GM23338 (cell line): Measurements from ENCODE around the gene HLA-B. TPM values are rescaled to one million over a fixed set of nuclear protein-coding genes. Genes with fewer than 3 reads are reported as not detected.

Experiments
- ATAC-seq: fragments of 200-7000 bp; cut with Tn5 transposase; 3 replicates; pipeline ENCODE4 v1.9.1; 2020
- DNase-seq: peaks from one replicate; pipeline ENCODE4 v3.0.0-alpha.2; 2015; ENCODE audit warnings: low spot score
- H2AFZ ChIP-seq: fragments of 200-600 bp; sonication (generic); 2 replicates; pipeline ENCODE4 v1.8.0; 2016; ENCODE audit warnings: antibody characterized with exemption, mild to moderate bottlenecking, moderate library complexity
- H3F3A ChIP-seq: fragments of 200-600 bp; sonication (generic); replicated peaks from 2 replicates; pipeline ENCODE4 v1.8.0; 2017; ENCODE audit warnings: antibody characterized with exemption, mixed run types, low read depth
- H3K27ac ChIP-seq: fragments of 200-600 bp; sonication (generic); 2 replicates; pipeline ENCODE4 v1.6.1; 2016; ENCODE audit warnings: low read depth
- H3K27me3 ChIP-seq: fragments of 200-600 bp; sonication (generic); 2 replicates; pipeline ENCODE4 v1.8.0; 2016; ENCODE audit warnings: mild to moderate bottlenecking, mixed run types, moderate library complexity; ENCODE audit not compliant: insufficient read depth
- H3K36me3 ChIP-seq: fragments of 200-600 bp; sonication (generic); 2 replicates; pipeline ENCODE4 v1.8.0; 2016; ENCODE audit warnings: mild to moderate bottlenecking; ENCODE audit not compliant: insufficient read depth
- H3K4me1 ChIP-seq: fragments of 200-600 bp; sonication (generic); 2 replicates; pipeline ENCODE4 v1.8.0; 2016; ENCODE audit warnings: mild to moderate bottlenecking, moderate library complexity; ENCODE audit not compliant: insufficient read depth
- H3K4me2 ChIP-seq: fragments of 200-600 bp; sonication (generic); 2 replicates; pipeline ENCODE4 v1.7.1; 2017; ENCODE audit warnings: mixed run types
- H3K4me3 ChIP-seq: fragments of 200-600 bp; sonication (generic); 2 replicates; pipeline ENCODE4 v1.6.1; 2016; ENCODE audit warnings: mixed run types
- H3K79me2 ChIP-seq: fragments of 200-600 bp; sonication (generic); replicated peaks from 2 replicates; pipeline ENCODE4 v1.8.0; 2017; ENCODE audit warnings: mild to moderate bottlenecking; ENCODE audit not compliant: insufficient read depth
- H3K9me2 ChIP-seq: fragments of 200-600 bp; sonication (generic); 2 replicates; pipeline ENCODE4 v1.8.0; 2017; ENCODE audit not compliant: insufficient read depth
- H4K20me1 ChIP-seq: fragments of 200-600 bp; sonication (generic); replicated peaks from 2 replicates; pipeline ENCODE4 v1.8.0; 2017; ENCODE audit warnings: mild to moderate bottlenecking; ENCODE audit not compliant: insufficient read depth
- H3K27ac Mint-ChIP-seq: 2 replicates; pipeline ENCODE4 v1.8.0; 2020; ENCODE audit warnings: inconsistent platforms, mild to moderate bottlenecking, moderate library complexity, mixed read lengths
- H3K27me3 Mint-ChIP-seq: 3 replicates; pipeline ENCODE4 v1.8.0; 2022; ENCODE audit warnings: low read depth, mild to moderate bottlenecking, moderate library complexity, mixed read lengths, inconsistent platforms; ENCODE audit not compliant: insufficient read depth, poor library complexity
- H3K36me3 Mint-ChIP-seq: 3 replicates; pipeline ENCODE4 v1.8.0; 2021; ENCODE audit warnings: low read depth, mild to moderate bottlenecking, inconsistent platforms, moderate library complexity, mixed read lengths
- H3K4me1 Mint-ChIP-seq: 3 replicates; pipeline ENCODE4 v1.8.0; 2020; ENCODE audit warnings: mild to moderate bottlenecking, inconsistent platforms, mixed read lengths
- H3K4me3 Mint-ChIP-seq: 3 replicates; pipeline ENCODE4 v1.8.0; 2021; ENCODE audit warnings: moderate library complexity, mild to moderate bottlenecking, inconsistent platforms, mixed read lengths
- H3K9me3 Mint-ChIP-seq: 3 replicates; pipeline ENCODE4 v1.8.0; 2020; ENCODE audit warnings: moderate library complexity, mild to moderate bottlenecking, inconsistent platforms, mixed read lengths
- CREB1 ChIP-seq: fragments of 250-450 bp; sonication (Bioruptor Pico); IDR thresholded peaks from 2 replicates; pipeline ENCODE4 v1.5.0; 2020; ENCODE audit warnings: low read depth, mild to moderate bottlenecking, moderate library complexity
- CTCF ChIP-seq, 2 experiments: fragments of 200-600 bp in 1 of 2; sonication (generic) in 1 of 2; conservative IDR thresholded peaks; 2 replicates each; pipeline versions ENCODE4 v1.5.1 to v1.6.1; 2016 to 2017; ENCODE audit warnings: antibody characterized with exemption in 2 of 2, low read depth in 2 of 2, mild to moderate bottlenecking in 2 of 2, moderate library complexity in 1 of 2
- ETS1 ChIP-seq: IDR thresholded peaks from 2 replicates; pipeline ENCODE4 v1.6.1; 2016; ENCODE audit warnings: antibody characterized with exemption
- EZH2 ChIP-seq: fragments of 200-600 bp; sonication (generic); IDR thresholded peaks from one replicate; pipeline ENCODE4 v1.8.0; 2017; ENCODE audit warnings: antibody characterized with exemption, mild to moderate bottlenecking, low read depth; ENCODE audit not compliant: unreplicated experiment
- EZH2phosphoT487 ChIP-seq: fragments of 200-600 bp; sonication (generic); IDR thresholded peaks from one replicate; pipeline ENCODE4 v1.8.1; 2018; ENCODE audit warnings: antibody characterized with exemption; ENCODE audit not compliant: unreplicated experiment
- JUNB ChIP-seq: IDR thresholded peaks from one replicate; pipeline ENCODE4 v1.6.1; 2016; ENCODE audit warnings: antibody characterized with exemption; ENCODE audit not compliant: unreplicated experiment
- NANOG ChIP-seq: IDR thresholded peaks from 2 replicates; pipeline ENCODE4 v1.6.1; 2016; ENCODE audit warnings: antibody characterized with exemption, borderline replicate concordance
- POLR2AphosphoS5 ChIP-seq: IDR thresholded peaks from 2 replicates; pipeline ENCODE4 v1.6.1; 2016; ENCODE audit warnings: antibody characterized with exemption, low read depth
- STAT1 ChIP-seq: IDR thresholded peaks from one replicate; pipeline ENCODE4 v1.6.1; 2016; ENCODE audit warnings: antibody characterized with exemption; ENCODE audit not compliant: unreplicated experiment
- ZNF114 ChIP-seq: fragments of 250-450 bp; sonication (Bioruptor Pico); IDR thresholded peaks from 2 replicates; pipeline ENCODE4 v1.5.0; 2020; ENCODE audit warnings: mild to moderate bottlenecking, moderate library complexity
- ZNF331 ChIP-seq: fragments of 250-450 bp; sonication (Bioruptor Pico); IDR thresholded peaks from 2 replicates; pipeline ENCODE4 v1.5.0; 2020; ENCODE audit warnings: low read depth, mild to moderate bottlenecking, moderate library complexity
- polyA plus RNA-seq: library from polyadenylated mRNA; unstranded; fragments of >200 nt; fragmentation: Nextera tagmentation; extraction: Ambion mirVana; gene quantifications from 2 replicates; pipeline ENCODE4 v1.2.1, GENCODE V29; 2016
- total RNA-seq: library from RNA; depleted of rRNA; stranded (reverse); fragments of >200 nt; shearing (Covaris generic); gene quantifications from 2 replicates; pipeline ENCODE4 v1.2.3, GENCODE V29; 2014
- TF ChIP-seq, protein P1 (sequence below): IDR thresholded peaks from one replicate; pipeline ENCODE4 v1.6.1; 2018; ENCODE audit warnings: antibody characterized with exemption; ENCODE audit not compliant: unreplicated experiment

The HLA-B gene
- total and polyA plus RNA-seq, 2 experiments from 2014 or later, result 44.3 to 86.0 TPM

DNA sequence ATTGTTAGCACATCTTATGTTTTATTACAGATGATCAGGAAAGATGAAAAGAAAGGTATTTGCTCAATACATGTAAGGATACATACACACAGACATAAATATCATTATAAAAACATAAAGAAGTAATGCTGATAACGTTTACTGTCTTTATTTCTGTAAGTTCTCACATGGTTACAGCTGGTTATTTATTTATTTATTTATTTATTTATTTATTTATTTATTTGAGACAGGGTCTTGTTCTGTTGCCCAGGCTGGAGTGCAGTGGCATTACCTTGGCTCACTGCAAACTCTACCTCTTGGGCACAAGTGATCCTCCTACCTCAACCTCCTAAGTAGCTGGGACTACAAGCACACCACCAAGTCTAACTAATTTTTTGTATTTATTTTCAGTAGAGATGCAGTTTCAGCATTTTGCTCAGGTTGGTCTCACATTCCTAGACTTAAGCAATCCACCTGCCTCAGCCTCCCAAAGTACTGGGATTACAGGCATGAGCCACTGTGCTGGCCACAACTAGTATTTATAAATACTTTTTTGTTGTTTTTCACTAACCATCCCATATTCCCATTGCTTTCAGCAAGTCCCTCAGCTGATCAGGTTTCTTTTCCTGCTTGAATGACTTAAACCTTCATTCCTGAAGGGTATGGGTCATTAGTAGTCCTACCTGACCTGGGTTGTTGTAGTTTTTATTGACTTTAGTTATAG lies 35.8 kb downstream of the HLA-B start (continued):
- TF ChIP-seq CTCF (conservative IDR thresholded peaks at IDR 0.05; ENCODE audit: low read depth in 2 of 2) (no peak), JUNB (no peak)

DNA sequence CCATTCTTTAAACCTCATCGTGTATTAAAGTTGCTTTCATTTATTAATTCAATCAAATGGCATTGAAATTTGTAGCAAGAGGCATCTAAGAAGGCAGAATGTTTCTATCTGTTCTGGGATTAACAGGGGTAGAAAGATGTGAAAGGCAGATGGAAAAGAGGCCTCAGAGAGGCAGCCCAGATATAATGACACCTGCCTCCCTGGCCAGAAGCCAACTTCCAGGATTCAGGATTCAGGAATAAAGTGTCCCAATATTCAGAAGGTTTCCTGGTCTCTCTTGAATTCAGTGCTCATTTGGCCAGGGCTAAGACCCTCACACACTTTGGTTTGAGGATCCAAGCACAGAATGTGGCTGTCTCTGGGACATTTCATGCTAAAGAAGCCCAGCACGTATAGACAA lies 39.9 kb downstream of the HLA-B start:
- Histone ChIP-seq H2AFZ (no peak overlapping the region), H3K27ac (no peak overlapping the region), H3K27me3 (no peaks in the 10 kb centered on the region), H3F3A (no peaks in the 10 kb centered on the region), H3K4me2 (no peak overlapping the region), H3K9me2 (0 out of 2 replicates have a peak, but pooled peaks cover 8% of the 10 kb centered on the region), H3K4me1 (no peaks in the 10 kb centered on the region), H3K4me3 (no peak overlapping the region), H4K20me1 (no peaks in the 10 kb centered on the region), H3K79me2 (no peaks in the 10 kb centered on the region), H3K36me3 (no peaks in the 10 kb centered on the region)
- no peaks in the 10 kb centered on the region for H3K27me3 Mint-ChIP-seq
- TF ChIP-seq STAT1, result no peak
- no peak for TF ChIP-seq CREB1
- TF ChIP-seq ZNF114 (CRISPR knock-in tag), result no peak
- TF ChIP-seq CTCF (conservative IDR thresholded peaks at IDR 0.05; ENCODE audit: low read depth in 2 of 2), result no peak
- TF ChIP-seq POLR2AphosphoS5, result no peak
- no peak for TF ChIP-seq EZH2
- ATAC-seq (no peak), DNase-seq (no peak)
- no peaks in the 10 kb centered on the region; the same call in 2 of the 3 replicates for H3K9me3 Mint-ChIP-seq
- H3K27ac Mint-ChIP-seq, result no peak overlapping the region
- H3K4me3 Mint-ChIP-seq, result no peak overlapping the region
- H3K36me3 Mint-ChIP-seq, result no peaks in the 10 kb centered on the region
- H3K4me1 Mint-ChIP-seq, result no peaks in the 10 kb centered on the region; the same call in 2 of the 3 replicates

DNA sequence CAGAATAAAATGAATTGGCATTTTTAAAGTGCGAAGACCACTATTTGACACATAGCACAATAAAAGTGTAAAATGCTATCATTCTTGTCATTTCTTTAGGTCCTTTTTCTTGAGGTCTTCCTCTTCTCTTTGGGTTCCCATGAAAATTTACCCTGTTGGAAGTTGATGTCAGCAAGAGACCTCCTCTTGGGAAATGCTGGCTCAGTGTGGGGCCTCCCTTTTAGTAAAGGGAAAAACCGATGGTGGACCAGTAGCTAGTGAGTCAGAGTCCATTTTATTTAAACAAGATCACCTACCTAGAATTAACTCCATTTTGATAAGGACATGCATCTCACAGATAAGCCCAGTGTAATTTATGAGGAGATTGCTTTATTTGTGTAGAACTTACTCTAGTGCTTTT lies 47.3 kb downstream of the HLA-B start:
- Mint-ChIP-seq H3K9me3 (no peaks in the 10 kb centered on the region; the same call in 1 of the 3 replicates), H3K36me3 (no peaks in the 10 kb centered on the region), H3K4me1 (no peaks in the 10 kb centered on the region), H3K27me3 (peaks cover 3% of the 10 kb centered on the region), H3K27ac (no peak overlapping the region), H3K4me3 (no peak overlapping the region)
- Histone ChIP-seq H2AFZ (no peak overlapping the region), H3K36me3 (no peaks in the 10 kb centered on the region), H4K20me1 (no peaks in the 10 kb centered on the region), H3K79me2 (no peaks in the 10 kb centered on the region), H3K4me1 (no peaks in the 10 kb centered on the region), H3K4me2 (no peak overlapping the region), H3K4me3 (no peak overlapping the region), H3K9me2 (no peaks in the 10 kb centered on the region), H3K27me3 (peaks cover 16% of the 10 kb centered on the region; the same call in 1 of the 2 replicates), H3K27ac (no peak overlapping the region), H3F3A (no peaks in the 10 kb centered on the region)
- ATAC-seq (no peak), DNase-seq (no peak)
- TF ChIP-seq EZH2phosphoT487 (no peak), NANOG (no peak), JUNB (no peak), ETS1 (no peak), EZH2 (no peak), ZNF114 (CRISPR knock-in tag) (no peak), POLR2AphosphoS5 (no peak), STAT1 (no peak), ZNF331 (no peak), CREB1 (no peak)
- TF ChIP-seq, protein P1, sequence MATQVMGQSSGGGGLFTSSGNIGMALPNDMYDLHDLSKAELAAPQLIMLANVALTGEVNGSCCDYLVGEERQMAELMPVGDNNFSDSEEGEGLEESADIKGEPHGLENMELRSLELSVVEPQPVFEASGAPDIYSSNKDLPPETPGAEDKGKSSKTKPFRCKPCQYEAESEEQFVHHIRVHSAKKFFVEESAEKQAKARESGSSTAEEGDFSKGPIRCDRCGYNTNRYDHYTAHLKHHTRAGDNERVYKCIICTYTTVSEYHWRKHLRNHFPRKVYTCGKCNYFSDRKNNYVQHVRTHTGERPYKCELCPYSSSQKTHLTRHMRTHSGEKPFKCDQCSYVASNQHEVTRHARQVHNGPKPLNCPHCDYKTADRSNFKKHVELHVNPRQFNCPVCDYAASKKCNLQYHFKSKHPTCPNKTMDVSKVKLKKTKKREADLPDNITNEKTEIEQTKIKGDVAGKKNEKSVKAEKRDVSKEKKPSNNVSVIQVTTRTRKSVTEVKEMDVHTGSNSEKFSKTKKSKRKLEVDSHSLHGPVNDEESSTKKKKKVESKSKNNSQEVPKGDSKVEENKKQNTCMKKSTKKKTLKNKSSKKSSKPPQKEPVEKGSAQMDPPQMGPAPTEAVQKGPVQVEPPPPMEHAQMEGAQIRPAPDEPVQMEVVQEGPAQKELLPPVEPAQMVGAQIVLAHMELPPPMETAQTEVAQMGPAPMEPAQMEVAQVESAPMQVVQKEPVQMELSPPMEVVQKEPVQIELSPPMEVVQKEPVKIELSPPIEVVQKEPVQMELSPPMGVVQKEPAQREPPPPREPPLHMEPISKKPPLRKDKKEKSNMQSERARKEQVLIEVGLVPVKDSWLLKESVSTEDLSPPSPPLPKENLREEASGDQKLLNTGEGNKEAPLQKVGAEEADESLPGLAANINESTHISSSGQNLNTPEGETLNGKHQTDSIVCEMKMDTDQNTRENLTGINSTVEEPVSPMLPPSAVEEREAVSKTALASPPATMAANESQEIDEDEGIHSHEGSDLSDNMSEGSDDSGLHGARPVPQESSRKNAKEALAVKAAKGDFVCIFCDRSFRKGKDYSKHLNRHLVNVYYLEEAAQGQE, result no peak
